ENCODE measurements around the gene ZNF235.
"Not testable (repeated sequence)": the region's sequence is repeated elsewhere in the genome, so short reads cannot be mapped to it uniquely, and the experiment has no call there.

The ZNF235 gene

DNA sequence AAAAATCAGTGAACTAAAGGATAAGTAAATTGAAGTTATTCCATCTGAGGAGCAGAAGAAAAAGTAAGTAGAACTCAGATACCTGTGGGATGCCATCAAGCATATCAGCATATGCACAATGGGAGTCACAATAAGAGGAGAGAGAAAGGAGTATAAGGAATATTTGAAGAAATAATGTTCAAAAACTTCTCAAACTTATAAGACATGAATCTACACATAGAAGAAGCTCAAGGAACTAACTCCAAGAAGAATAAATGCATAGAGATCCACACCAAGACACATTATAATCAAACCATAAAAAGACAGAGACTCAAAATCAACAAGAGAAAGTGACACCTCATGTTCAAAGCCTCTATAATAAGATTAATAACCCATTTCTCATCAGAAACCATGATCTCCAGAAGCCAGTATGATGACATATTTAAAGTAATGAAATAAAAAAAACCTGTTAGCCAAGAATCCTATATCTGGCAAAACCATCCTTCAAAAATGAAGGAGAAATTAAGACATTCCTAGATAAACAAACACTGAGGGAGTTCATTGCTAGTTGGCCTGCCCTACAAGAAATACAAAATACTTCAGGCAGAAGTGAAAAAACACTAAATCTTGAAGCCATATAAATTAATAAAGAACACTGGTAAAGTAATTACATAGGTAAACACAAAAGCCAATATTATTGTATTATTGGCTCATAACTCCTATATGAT, 49.0 kb downstream of the ZNF235 start:
- DNase-seq = no peak

DNA sequence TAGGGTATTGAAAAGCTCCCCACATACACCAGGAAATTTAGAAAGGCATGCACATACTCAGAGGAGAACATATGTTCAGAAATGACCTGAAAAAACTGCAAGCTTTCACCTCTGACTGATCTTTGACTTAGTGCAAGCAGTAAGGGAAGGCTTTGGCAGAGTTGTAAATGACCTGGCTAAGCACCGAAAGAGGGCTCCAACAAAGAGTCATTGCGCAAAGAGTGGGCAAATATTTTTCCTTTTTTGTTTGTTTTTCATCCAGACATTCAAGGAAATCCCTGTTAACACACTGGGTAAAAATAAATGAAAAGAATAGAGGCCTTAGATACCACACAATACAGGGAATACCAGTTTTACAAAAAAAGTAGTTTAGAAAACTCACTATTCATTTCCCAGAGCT, 50.3 kb downstream of the ZNF235 start:
- DNase-seq = no peak

DNA sequence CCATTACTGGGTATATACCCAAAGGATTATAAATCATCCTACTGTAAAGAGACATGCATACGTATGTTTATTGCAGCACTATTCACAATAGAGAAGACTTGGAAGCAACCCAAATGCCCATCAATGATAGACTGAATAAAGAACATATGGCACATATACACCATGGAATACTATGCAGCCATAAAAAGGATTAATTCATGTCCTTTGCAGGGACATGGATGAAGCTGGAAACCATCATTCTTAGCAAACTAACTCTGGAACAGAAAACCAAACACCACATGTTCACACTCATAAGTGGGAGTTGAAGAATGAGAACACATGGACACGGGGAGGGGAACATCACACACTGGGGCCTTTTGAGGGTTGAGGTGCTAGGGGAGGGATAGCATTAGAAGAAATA, 51.4 kb downstream of the ZNF235 start:
- DNase-seq = not testable (repeated sequence)

DNA sequence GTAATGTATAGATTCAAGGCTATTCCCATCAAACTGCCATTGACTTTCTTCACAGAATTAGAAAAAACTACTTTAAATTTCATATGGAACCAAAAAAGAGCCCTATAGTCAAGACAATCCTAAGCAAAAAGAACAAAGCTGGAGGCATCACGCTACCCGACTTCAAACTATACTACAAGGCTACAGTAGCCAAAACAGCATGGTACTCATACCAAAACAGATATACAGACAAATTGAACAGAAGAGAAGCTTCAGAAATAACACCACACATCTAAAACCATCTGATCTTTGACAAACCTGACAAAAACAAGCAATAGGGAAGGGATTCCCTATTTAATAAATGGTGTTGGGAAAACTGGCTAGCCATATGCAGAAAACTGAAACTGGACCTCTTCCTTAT, 52.5 kb downstream of the ZNF235 start:
- not testable (repeated sequence) for DNase-seq

DNA sequence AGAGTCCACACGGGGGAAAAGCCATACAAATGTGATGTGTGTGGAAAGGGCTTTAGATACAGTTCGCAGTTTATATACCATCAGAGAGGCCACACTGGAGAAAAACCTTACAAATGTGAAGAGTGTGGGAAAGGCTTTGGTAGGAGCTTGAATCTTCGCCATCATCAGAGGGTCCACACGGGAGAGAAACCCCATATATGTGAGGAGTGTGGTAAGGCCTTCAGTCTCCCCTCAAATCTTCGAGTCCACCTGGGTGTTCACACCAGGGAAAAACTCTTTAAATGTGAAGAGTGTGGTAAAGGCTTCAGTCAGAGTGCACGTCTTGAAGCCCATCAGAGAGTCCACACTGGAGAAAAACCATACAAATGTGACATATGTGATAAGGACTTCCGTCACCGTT, 68.4 kb downstream of the ZNF235 start:
- DNase-seq = no peak
